ENCODE measurements around the gene HTRA3. TPM values are rescaled to one million over a fixed set of nuclear protein-coding genes. Genes with fewer than 3 reads are reported as not detected.

Gene HTRA3
- total RNA-seq, 1 experiment from 2014 or later, result 2.3 TPM

DNA sequence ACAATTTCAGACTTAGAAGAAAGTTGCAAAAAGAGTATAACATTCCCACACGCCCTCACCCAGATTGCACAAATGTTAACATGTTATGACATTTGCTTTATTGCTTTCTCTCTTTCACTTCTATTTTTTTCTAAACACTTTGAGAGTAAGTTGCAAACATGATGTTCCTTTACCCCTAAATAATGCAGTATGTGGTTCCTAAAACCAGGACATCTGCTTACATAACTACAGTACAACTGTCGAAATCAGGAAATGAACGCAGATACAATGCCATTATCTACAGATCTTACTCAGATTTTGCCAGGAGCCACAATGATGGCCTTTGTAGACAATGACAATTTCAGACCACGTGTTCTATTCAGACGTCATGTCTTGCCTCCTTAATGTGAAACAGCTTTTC is 48.1 kb upstream of the HTRA3 start:
- Mint-ChIP-seq H3K27me3 (ENCODE audit: low read depth) (peaks cover 3% of the 10 kb centered on the region; the same call in 1 of the 2 replicates), H3K27ac (no peak overlapping the region), H3K36me3 (no peaks in the 10 kb centered on the region), H3K4me1 (peaks cover 14% of the 10 kb centered on the region), H3K4me3 (no peak overlapping the region), H3K9me3 (peaks cover 8% of the 10 kb centered on the region)
- DNase-seq (ENCODE audit: low spot score) (no peak), ATAC-seq (no peak)
- TF ChIP-seq, protein P1, sequence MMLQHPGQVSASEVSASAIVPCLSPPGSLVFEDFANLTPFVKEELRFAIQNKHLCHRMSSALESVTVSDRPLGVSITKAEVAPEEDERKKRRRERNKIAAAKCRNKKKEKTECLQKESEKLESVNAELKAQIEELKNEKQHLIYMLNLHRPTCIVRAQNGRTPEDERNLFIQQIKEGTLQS (CRISPR knock-in tag; conservative IDR thresholded peaks at IDR 0.05), result no peak
- TF ChIP-seq, protein P2, sequence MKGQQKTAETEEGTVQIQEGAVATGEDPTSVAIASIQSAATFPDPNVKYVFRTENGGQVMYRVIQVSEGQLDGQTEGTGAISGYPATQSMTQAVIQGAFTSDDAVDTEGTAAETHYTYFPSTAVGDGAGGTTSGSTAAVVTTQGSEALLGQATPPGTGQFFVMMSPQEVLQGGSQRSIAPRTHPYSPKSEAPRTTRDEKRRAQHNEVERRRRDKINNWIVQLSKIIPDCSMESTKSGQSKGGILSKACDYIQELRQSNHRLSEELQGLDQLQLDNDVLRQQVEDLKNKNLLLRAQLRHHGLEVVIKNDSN (CRISPR knock-in tag; IDR thresholded peaks at IDR 0.05), result no peak
- TF ChIP-seq FOXP1 (CRISPR knock-in tag; IDR thresholded peaks at IDR 0.05; ENCODE audit: borderline replicate concordance) (no peak), ATF1 (CRISPR knock-in tag; IDR thresholded peaks at IDR 0.05) (no peak), ZNF138 (CRISPR knock-in tag; conservative IDR thresholded peaks at IDR 0.05) (no peak), PRRX2 (CRISPR knock-in tag; IDR thresholded peaks at IDR 0.05) (no peak), ZNF219 (CRISPR knock-in tag; IDR thresholded peaks at IDR 0.05; ENCODE audit: borderline replicate concordance) (no peak)
- ChIA-PET POLR2A (interaction anchor here (0.7 kb wide), 1 partner anchor 36 kb away, joined by 3 read pairs; no protein-coding TSS in a partner anchor), CTCF (interaction anchor here (1.7 kb wide), 1 partner anchor 45 kb away, joined by 6 read pairs; no protein-coding TSS in a partner anchor)

DNA sequence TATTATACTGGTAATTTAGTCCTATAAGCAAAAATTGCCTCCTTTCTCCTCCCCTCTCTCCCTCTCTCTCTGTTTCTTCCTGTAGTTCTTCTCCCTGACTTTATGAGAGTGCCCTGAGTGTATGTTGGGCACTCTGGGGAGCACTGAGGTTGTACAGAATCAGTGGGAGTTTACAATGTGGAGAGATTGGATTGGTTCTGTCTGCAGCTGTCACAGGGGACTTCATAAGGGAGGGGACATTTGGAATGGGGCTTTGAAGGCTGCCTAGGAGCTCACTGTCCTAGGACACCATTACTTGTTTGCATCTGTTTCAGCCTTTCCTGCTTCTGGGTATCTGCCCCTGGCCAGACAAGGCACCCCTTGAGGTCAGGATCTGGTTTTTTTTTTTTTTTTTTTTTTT is 47.6 kb upstream of the HTRA3 start:
- Mint-ChIP-seq H3K4me3 (no peak overlapping the region), H3K27ac (no peak overlapping the region), H3K9me3 (peaks cover 8% of the 10 kb centered on the region), H3K4me1 (peaks cover 18% of the 10 kb centered on the region), H3K36me3 (no peaks in the 10 kb centered on the region), H3K27me3 (ENCODE audit: low read depth) (peaks cover 3% of the 10 kb centered on the region; the same call in 1 of the 2 replicates)
- ChIA-PET CTCF (interaction anchor here (1.7 kb wide), 1 partner anchor 45 kb away, joined by 6 read pairs; no protein-coding TSS in a partner anchor), POLR2A (interaction anchor here (0.7 kb wide), 1 partner anchor 36 kb away, joined by 3 read pairs; no protein-coding TSS in a partner anchor)
- ATAC-seq, result no peak
- no peak for DNase-seq (ENCODE audit: low spot score)
- TF ChIP-seq RORB (CRISPR knock-in tag; IDR thresholded peaks at IDR 0.05), result no peak
- TF ChIP-seq, protein P3, sequence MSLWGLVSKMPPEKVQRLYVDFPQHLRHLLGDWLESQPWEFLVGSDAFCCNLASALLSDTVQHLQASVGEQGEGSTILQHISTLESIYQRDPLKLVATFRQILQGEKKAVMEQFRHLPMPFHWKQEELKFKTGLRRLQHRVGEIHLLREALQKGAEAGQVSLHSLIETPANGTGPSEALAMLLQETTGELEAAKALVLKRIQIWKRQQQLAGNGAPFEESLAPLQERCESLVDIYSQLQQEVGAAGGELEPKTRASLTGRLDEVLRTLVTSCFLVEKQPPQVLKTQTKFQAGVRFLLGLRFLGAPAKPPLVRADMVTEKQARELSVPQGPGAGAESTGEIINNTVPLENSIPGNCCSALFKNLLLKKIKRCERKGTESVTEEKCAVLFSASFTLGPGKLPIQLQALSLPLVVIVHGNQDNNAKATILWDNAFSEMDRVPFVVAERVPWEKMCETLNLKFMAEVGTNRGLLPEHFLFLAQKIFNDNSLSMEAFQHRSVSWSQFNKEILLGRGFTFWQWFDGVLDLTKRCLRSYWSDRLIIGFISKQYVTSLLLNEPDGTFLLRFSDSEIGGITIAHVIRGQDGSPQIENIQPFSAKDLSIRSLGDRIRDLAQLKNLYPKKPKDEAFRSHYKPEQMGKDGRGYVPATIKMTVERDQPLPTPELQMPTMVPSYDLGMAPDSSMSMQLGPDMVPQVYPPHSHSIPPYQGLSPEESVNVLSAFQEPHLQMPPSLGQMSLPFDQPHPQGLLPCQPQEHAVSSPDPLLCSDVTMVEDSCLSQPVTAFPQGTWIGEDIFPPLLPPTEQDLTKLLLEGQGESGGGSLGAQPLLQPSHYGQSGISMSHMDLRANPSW (CRISPR knock-in tag; conservative IDR thresholded peaks at IDR 0.05; ENCODE audit: low read depth), result no peak

DNA sequence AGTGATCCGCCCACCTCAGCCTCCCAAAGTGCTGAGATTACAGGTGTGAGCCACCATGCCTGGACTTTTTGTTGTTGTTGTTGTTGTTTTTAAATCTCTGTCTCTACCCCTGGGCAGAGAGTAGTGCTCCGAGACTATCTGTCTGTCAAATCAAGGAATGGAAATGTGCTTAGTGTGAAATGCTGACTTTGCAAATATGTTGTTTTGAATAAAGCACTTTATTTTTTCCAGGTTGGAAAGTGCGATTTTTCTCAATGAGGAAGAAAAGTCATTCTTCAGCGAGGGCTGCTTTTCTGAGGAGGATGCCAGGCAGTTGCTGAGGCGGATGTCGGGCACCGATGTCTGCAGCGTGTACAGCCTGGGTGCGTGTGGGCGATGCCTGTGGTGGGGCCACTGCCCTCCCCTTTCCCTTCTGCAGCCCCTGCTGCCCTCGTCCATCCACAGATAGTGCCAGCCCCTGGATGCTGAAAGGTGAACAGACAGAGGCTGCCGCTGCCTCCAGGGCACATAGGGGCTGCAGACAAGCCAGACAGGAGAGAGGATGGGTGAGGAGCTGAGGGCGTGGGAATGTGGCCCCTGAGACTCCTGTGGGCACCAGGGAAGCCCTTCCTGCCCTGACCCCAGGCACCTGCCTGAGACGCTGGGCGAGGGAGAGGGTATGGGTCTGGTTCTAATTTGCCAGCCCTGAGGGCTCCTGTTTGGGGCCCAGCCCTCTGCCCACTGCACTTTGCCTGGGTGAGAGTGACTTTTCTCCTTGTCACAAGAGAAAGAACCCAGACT is 46.8 kb upstream of the HTRA3 start:
- no peak for DNase-seq (ENCODE audit: low spot score)
- no peak overlapping the region for H3K27ac Mint-ChIP-seq
- H3K4me1 Mint-ChIP-seq, result peaks cover 18% of the 10 kb centered on the region
- no peak for ATAC-seq
- ChIA-PET POLR2A (no interaction called here), CTCF (no interaction called here)
- H3K27me3 Mint-ChIP-seq (ENCODE audit: low read depth), result peaks cover 3% of the 10 kb centered on the region; the same call in 1 of the 2 replicates
- H3K36me3 Mint-ChIP-seq, result no peaks in the 10 kb centered on the region
- H3K4me3 Mint-ChIP-seq, result no peak overlapping the region
- peaks cover 8% of the 10 kb centered on the region for H3K9me3 Mint-ChIP-seq
- TF ChIP-seq, protein P4, sequence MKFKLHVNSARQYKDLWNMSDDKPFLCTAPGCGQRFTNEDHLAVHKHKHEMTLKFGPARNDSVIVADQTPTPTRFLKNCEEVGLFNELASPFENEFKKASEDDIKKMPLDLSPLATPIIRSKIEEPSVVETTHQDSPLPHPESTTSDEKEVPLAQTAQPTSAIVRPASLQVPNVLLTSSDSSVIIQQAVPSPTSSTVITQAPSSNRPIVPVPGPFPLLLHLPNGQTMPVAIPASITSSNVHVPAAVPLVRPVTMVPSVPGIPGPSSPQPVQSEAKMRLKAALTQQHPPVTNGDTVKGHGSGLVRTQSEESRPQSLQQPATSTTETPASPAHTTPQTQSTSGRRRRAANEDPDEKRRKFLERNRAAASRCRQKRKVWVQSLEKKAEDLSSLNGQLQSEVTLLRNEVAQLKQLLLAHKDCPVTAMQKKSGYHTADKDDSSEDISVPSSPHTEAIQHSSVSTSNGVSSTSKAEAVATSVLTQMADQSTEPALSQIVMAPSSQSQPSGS (CRISPR knock-in tag; IDR thresholded peaks at IDR 0.05; ENCODE audit: borderline replicate concordance, low read depth), result no peak
- TF ChIP-seq NFE2L1 (CRISPR knock-in tag; IDR thresholded peaks at IDR 0.05), result no peak
- TF ChIP-seq TP53 (CRISPR knock-in tag; IDR thresholded peaks at IDR 0.05), result no peak
- TF ChIP-seq, protein P5, sequence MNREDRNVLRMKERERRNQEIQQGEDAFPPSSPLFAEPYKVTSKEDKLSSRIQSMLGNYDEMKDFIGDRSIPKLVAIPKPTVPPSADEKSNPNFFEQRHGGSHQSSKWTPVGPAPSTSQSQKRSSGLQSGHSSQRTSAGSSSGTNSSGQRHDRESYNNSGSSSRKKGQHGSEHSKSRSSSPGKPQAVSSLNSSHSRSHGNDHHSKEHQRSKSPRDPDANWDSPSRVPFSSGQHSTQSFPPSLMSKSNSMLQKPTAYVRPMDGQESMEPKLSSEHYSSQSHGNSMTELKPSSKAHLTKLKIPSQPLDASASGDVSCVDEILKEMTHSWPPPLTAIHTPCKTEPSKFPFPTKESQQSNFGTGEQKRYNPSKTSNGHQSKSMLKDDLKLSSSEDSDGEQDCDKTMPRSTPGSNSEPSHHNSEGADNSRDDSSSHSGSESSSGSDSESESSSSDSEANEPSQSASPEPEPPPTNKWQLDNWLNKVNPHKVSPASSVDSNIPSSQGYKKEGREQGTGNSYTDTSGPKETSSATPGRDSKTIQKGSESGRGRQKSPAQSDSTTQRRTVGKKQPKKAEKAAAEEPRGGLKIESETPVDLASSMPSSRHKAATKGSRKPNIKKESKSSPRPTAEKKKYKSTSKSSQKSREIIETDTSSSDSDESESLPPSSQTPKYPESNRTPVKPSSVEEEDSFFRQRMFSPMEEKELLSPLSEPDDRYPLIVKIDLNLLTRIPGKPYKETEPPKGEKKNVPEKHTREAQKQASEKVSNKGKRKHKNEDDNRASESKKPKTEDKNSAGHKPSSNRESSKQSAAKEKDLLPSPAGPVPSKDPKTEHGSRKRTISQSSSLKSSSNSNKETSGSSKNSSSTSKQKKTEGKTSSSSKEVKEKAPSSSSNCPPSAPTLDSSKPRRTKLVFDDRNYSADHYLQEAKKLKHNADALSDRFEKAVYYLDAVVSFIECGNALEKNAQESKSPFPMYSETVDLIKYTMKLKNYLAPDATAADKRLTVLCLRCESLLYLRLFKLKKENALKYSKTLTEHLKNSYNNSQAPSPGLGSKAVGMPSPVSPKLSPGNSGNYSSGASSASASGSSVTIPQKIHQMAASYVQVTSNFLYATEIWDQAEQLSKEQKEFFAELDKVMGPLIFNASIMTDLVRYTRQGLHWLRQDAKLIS (CRISPR knock-in tag; IDR thresholded peaks at IDR 0.05; ENCODE audit: borderline replicate concordance), result no peak
- TF ChIP-seq NR1H2 (CRISPR knock-in tag; IDR thresholded peaks at IDR 0.05), result no peak
- TF ChIP-seq, protein P2 (CRISPR knock-in tag; IDR thresholded peaks at IDR 0.05), result no peak
- TF ChIP-seq, protein P6, sequence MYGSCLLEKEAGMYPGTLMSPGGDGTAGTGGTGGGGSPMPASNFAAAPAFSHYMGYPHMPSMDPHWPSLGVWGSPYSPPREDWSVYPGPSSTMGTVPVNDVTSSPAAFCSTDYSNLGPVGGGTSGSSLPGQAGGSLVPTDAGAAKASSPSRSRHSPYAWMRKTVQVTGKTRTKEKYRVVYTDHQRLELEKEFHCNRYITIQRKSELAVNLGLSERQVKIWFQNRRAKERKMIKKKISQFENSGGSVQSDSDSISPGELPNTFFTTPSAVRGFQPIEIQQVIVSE (CRISPR knock-in tag; IDR thresholded peaks at IDR 0.05; ENCODE audit: borderline replicate concordance), result no peak
- TF ChIP-seq, protein P3 (CRISPR knock-in tag; conservative IDR thresholded peaks at IDR 0.05; ENCODE audit: low read depth), result no peak
- no peak for TF ChIP-seq KAT7 (CRISPR knock-in tag; IDR thresholded peaks at IDR 0.05; ENCODE audit: borderline replicate concordance)
